GM13977 (cell line): ENCODE data around the gene NELFA.

Experiments
- DNase-seq: peaks from one replicate; pipeline ENCODE4 v3.0.0; 2012; ENCODE audit warnings: low spot score
- in situ Hi-C: fragments of 300-500 bp; cut with MboI; formaldehyde crosslinking; loops from one replicate; pipeline ENCODE4 v1.12.0; 2022; ENCODE audit warnings: low sequenced_read_pairs, low pct_unique_long_range_greater_than_20kb, mixed read lengths, inconsistent platforms; ENCODE audit not compliant: unreplicated experiment
- TF ChIP-seq, protein P1 (sequence below): IDR thresholded peaks from 2 replicates; pipeline ENCODE4 v1.5.1; 2012; ENCODE audit warnings: mild to moderate bottlenecking, control low read depth; ENCODE audit not compliant: insufficient read depth; ENCODE audit errors: extremely low read depth, missing control alignments

The NELFA gene

DNA sequence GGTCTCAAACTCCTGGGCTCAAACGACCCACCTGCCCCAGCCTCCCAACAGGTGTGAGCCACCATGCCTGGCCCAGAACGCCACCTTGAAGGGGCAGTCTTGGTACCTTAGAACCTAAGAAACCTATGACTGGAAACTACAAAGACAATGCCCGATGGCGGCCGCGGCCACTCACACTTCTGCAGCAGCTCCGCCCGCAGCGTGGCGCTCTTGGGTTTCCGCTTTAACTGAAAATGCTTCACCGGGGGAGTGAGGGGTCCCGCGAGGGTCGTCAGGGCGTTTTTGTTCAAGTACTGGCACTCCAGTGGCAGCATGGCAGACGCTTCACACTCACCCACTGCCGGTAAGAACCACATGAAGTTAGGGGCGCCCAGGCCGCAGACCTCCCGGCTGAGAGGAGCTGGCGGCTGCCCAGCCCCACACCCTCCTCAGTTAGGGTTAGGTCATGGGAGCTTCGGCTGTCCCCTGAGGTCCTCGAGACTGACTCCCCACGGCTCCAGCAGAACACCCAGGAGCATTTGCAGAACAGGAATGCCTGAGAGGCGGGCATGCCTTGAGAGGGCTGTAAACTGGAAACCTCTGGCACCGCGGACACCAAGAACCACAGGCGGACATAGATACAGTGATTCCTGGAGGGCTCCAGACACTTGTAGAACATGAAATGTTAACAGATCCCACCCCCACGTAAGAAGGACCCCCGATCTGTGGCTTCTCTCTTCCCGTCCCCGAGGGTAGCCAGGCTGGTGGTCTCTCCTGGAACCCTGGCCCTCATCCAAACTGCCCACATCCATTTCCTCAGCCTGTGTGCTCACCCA is 19.0 kb downstream of the NELFA start:
- TF ChIP-seq, protein P1, sequence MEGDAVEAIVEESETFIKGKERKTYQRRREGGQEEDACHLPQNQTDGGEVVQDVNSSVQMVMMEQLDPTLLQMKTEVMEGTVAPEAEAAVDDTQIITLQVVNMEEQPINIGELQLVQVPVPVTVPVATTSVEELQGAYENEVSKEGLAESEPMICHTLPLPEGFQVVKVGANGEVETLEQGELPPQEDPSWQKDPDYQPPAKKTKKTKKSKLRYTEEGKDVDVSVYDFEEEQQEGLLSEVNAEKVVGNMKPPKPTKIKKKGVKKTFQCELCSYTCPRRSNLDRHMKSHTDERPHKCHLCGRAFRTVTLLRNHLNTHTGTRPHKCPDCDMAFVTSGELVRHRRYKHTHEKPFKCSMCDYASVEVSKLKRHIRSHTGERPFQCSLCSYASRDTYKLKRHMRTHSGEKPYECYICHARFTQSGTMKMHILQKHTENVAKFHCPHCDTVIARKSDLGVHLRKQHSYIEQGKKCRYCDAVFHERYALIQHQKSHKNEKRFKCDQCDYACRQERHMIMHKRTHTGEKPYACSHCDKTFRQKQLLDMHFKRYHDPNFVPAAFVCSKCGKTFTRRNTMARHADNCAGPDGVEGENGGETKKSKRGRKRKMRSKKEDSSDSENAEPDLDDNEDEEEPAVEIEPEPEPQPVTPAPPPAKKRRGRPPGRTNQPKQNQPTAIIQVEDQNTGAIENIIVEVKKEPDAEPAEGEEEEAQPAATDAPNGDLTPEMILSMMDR = no peak
- no peak for DNase-seq
- in situ Hi-C loops = no loop called here

DNA sequence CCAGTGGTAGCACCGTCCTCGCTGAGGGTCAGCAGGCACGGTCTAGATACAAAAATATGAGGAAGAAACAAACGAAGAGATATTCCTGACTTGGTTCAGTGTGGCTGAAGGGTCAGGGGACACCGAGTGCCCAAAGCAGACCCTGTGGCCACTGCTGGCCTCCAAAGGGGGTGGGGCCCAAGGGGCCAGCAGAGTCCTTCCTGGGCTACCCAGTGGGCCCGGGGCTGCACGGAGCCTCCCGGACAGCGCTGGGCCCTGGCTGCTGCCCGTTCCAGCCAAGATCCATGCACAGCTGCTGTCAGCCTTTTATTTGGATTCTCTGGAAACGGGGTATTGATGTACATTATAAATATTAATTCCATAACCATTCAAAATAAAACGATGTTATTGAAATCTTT is 20.4 kb downstream of the NELFA start:
- DNase-seq = no peak
- in situ Hi-C loops = no loop called here
- TF ChIP-seq, protein P1 = no peak

DNA sequence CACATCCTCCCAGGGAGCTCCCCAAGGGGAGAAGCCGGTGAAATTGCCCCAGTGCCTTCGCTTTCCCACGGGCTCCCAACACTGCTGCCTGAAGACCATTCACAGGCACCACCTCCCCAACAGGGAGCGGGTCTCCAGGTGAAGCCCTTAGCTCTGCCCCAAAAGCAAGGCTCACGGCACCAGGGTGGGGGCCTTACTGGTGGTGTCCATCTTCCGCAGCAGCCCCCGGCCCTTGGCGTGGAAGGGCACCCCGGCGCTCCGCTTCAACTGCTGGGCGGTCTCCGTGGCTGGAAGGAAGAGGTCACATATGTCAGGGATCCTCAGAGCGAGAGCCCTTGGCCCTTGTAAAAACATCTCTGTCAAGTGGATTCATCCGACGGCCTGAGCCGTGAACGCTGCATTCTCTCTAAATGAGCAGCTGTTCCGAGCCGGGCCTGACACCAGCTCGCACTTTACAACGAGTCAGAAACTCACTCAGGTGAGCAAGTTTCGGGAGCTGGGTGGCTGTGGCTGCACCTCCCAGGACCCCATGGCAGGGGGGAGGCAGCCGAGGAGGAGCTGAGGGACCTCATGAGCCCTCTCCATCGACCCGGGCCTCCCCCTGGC is 20.9 kb downstream of the NELFA start:
- in situ Hi-C loops = no loop called here
- TF ChIP-seq, protein P1 = no peak
- DNase-seq = no peak

DNA sequence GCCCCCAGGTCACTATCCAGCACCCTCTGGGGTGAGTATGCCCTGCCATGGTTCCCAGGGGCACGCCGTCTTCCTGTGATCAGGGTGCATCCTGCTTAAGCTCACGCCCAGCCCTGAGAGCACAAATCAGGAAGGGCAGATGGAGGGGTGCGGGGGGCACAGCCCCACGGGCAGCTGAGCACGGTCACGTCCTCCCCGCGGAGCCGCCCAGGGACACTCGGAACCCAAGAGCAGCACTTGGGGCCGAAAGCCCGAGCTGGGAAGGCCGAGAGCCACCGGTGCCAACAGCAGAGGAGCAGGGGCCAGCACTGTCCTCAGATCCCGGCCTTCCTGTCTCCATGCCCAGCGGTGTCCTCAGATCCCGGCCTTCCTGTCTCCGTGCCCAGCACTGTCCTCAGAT is 21.5 kb downstream of the NELFA start:
- DNase-seq = no peak
- in situ Hi-C loops = no loop called here
- TF ChIP-seq, protein P1 = no peak

DNA sequence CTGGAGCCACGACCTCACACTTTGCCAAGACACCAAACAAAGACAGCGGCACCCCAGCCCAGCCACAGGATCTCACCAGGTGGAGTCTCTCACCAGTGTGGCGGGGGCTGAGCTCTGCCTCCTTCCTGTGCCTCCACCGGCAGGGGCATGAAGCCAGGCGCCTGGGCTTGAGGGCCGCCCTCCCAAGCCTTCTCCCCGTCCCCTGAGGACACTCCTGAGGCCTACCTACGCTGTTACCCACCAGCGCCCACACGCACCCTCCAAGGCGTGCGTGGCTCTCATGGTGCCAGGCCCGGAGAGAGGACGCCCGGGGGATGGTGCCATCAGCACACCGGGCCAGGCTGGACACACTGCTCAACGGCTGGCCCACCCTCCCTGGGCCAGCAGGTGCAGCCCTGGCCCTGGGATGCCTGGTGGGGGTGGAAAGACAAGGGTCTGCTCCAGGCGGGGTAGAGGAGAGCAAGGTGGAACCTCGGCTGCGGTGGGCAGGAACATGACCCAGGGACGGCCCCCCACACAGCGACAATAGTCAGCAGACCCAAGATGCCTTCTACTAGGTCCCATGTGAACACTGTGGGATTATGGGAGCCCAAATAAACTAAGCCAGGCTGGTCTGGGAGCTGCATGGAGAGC is 22.1 kb downstream of the NELFA start:
- in situ Hi-C loops = no loop called here
- DNase-seq = no peak
- TF ChIP-seq, protein P1 = no peak

DNA sequence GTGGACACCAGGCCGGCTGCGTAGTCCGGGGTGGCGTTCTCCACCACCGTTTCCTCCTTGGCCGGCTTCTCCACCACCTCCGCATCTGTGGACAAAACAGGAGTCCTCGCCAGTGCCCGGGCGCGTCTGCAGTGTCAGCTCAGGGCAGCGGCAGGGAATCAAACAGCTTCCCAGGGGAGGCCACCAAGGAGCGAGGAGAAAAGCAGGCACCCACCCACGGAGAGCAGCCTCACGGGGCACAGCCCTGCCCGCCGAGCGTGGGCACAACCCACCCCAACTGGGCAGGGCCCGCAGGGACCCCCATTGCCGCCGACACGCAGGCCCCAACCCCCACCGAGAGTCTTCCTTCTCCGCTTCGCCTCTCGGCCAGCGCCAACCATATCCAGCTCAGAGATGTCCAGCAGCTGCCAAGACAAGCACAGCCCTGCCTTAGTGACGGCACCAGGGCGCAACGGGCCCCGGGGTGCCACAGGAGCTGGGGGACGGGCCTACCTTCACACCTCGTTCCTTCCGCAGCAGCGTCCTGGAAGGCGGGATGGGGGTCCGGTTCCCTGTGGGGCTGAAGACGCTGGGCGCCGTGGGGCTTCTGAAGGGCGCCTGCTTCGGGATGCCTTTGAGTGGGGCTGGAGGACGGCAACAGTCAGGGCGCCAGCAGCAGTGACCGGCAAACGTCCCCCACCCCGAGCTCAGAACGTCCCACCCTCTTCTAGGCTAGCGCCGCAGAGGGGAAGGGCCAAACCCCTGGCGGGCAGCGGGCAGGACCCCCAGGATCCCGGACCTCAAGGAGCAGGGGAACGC is 22.8 kb downstream of the NELFA start:
- in situ Hi-C loops = no loop called here
- TF ChIP-seq, protein P1 = no peak
- DNase-seq = peak; percentile 20
